T47D (cell line): Measurements from ENCODE around the gene SH3BP5L.

Experiments
- DNase-seq, 2 experiments: peaks; one replicate each; pipeline versions ENCODE4 v3.0.0 to v3.0.0-alpha.2; 2011 to 2012; ENCODE audit warnings: low read depth in 1 of 2, low spot score in 1 of 2
- JUND ChIP-seq: IDR thresholded peaks from 2 replicates; pipeline ENCODE4 v1.6.1; 2012; ENCODE audit warnings: low read depth
- in situ Hi-C: cut with HindIII; loops from 2 replicates; pipeline ENCODE4 v1.10.0; 2016; ENCODE audit warnings: low sequenced_read_pairs, low pct_unique_long_range_greater_than_20kb

SH3BP5L gene

DNA sequence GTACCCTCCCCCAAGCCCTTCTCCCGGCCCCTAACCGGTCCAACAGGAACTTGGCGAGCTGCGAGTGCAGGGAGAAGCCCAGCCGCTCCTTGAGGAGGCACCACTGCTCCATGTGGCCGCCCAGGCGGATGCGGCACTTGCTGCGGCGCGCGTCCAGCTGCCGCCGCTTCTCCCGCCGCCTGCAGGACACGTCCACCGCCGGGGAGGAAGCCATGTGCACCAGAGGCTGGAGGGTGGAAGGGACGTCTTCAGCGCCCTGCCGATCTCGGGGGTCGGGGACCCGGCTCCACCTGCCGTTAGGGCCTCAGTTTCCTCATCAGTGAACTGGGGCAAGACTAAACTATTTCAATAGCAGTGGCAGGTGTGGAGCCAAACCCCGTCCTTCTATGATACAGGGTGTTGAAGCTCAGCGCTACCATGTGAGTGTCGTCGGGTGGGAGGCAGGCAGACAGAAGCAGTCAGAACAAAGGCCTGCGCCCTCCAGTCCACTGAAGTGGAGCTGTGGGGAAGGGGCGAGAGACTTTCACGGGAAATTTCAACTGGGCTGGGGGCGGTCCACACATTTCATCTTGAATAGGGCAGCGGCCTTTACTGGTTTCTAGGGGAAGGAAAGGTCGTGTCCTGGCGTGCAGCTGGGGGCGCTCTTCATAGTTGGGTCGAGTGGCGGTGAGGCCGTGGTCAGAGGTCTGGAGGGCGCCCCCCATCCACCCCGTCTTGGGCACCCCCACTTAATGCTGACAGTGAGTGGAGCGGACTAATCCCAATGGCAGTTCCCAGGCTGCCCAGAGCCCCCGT is 32.6 kb upstream of the SH3BP5L start:
- in situ Hi-C loops, result no loop called here
- peak; percentile 66 to 90 for DNase-seq
- TF ChIP-seq JUND, result no peak

DNA sequence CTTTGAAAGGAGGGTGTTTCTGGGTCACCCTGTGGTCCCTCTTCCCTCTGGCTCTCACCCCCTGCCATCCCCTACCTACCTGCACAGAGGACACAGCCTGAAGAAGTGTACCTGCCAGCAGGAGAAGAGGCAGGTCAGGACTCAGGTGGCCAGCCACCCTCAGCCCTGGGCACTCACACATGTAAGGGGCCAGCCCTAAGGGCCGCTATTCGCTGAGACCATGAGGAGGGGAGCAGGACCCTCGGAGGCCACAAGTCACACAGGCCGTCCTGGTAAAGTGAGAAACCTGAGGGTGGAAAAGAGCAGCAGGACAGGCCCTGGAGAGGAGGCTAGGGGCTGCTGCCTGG is 32.0 kb upstream of the SH3BP5L start:
- no peak for DNase-seq
- in situ Hi-C loops, result no loop called here
- no peak for TF ChIP-seq JUND

DNA sequence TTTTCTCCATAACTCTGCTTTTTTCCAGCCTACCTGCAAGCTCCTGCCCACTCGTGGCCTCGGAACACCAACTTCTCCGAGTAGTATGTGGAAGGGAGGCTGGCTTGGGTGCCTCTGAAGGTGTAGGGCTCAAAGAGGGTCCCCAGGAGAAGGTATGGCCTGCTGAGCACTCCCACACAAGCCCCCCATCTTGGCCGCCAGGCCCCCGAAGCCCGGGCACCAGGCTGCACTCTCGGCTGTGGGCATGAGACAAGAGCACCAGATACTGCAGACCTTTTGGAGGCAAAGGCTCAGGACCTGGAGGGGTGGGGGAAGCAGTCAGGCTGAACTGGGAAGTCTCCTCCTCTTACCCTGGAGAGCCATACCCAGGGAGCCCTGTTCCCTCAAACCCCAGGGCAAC is 31.5 kb upstream of the SH3BP5L start:
- in situ Hi-C loops, result no loop called here
- DNase-seq, result no peak
- no peak for TF ChIP-seq JUND

DNA sequence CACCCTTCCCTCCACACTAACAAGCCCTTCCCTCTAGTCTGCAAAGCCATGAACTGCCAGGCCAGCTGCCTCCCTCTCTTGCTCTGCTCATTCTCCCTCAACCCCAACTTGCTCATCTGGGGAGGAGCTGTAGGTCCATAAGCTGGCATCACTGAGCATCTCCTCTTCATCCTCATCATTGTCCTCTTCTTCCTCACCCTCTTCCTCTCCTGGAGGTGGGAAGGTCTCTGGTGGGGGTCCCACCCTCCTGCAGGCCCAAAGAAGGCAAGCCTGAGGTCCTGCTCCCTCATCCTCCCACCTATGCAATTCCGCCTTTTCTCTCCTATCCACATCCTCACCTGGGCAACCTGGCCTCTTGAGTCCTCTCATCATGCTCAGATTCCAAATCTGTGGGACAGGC is 30.5 kb upstream of the SH3BP5L start:
- in situ Hi-C loops, result no loop called here
- no peak for DNase-seq
- TF ChIP-seq JUND, result no peak

DNA sequence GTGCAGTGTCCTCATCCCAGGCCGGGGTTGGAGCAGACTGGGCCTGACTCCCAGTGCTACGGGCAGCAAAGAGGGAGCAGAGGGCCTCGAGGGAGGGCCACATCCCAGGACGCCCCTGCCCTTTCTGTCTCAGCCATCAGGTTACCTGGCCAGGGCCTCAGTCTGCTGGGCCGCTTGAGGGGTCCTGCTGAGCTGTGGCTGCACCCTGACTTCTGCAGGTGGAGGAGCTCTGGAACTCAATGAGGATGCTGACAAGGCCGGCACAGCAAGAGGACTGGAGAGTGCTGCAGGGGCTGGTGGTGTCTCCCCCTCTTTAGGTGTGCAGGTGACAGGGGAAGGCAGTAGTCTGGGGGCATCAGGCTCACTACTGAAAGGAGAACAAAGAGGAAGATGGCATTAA is 29.9 kb upstream of the SH3BP5L start:
- in situ Hi-C loops, result no loop called here
- DNase-seq, result no peak
- no peak for TF ChIP-seq JUND

DNA sequence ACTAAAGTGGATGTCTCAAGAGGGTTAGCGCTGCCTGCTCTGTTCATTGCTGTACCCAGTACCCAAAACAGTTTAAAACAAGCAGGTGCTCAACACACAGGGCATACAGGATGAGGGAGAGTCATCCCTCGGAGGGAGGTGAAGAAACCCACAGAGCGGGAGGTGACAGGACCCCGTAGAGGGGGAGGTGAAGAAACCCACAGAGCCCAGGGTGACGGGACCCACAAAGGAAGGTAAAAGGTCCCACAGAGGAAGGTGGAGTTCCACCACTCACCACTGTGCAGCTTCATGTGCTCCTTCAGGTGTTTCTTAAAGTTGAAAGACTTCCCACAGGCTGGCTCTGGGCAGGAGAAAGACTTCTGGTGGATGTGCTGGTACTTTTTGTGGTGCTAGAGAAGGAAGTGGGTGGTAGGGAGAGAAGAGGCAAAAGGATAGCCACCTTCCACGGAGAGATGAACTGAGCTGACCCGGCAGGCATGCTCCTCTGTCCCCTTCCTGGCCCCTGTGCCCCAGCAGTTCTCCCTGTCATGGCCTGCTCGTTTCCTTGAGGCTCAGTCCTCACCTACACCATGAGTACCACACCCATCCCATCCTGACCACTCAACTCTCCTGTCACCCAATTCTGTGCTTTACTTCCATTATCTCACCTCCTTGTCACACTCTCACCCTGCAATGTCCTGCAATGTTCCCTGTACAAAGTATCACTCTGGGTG is 28.1 kb upstream of the SH3BP5L start:
- no peak for TF ChIP-seq JUND
- DNase-seq, result no peak
- in situ Hi-C loops, result no loop called here

DNA sequence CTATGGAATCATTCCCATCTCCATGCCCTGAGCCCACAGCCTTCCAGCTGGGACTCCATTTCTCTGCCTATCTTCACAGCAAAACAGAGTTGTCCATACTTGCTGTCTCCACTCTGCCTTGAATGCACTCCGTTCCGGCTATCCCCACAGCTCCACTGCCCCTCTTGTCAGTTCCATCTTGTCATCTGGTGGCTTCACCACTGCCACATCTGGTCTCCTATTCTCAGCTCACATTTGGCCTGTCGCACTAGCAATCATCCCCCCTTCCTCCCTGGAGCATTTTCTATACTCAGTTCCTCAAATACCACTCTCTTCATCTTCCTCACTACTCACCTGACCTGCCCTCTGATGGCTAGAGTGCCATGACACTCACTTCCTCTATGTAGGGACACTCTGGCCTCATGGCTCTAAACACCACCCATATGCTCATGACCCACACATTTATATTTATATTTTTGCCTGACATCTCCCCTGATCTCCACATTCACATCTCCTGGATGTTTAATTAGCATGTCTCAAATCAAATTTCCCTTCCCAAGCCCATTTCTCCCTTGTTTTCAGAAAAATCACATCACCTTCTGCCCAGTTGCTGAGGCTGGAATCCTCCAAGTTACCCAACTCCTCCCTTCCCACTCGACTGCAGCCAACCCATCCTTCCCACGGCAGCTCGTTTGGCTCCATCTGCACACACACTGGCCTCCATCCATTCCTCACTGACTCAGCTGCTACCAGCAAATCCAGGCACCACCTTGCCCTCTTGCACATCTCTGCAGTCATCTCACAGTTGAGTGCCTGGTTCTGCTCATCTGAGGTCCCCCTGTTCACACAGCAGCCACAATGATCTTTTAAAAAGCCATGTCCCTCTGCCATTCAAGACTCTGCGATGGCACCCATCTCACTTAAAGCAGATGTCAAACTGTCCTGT is 27.0 kb upstream of the SH3BP5L start:
- TF ChIP-seq JUND, result no peak
- in situ Hi-C loops, result no loop called here
- DNase-seq, result no peak

DNA sequence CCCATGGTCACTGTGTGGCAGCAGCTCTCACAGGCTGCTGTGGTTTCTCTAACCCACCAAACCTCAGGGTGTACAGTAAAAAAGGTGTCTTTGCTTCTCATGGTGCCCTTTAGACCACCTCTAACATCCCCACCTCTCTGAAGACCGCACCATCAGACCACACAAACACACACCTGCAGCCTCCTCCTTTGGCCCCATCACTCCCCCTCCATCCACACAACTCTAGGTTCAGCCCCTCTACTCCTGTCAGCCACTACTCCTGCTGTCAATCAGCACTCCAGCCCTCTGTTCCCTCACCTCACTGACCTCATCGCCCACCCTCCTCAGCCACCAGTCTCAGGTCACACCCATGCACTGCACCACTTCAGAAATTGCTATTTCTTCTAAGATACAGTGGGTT is 25.7 kb upstream of the SH3BP5L start:
- in situ Hi-C loops, result no loop called here
- DNase-seq, result no peak
- no peak for TF ChIP-seq JUND

DNA sequence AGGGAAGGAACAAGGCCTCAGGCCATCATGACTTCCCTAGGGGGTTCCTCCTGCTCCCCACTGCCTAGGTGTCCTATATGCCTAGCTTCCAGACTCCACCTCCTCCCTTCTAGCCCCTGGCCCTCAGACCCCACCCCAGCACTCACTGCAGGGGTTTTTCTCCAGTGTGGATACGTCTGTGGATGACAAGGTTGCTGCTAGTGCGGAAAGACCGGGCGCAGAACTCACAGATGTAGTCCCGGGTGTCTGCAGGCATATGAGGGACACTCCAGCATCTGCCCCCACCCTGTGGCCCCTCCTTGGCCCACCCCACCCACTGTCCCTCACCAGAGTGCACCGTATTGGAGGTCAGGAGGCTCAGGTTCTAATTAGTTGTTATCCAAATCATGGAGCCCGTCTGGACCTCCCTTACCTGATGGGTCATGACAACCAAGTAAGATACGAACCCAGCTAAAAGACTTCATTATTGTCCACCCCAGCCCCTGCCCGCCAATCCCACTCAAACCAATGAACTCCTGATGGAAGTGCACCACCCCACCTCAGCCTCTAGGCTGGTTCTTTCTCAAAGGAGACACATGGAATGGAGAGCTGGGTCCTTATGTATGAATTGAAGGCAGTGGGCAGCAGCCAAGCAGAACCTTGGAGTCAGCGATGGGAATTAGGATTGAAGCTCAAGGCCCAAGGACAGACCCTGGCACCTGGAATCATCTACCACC is 25.0 kb upstream of the SH3BP5L start:
- DNase-seq, result no peak
- in situ Hi-C loops, result no loop called here

DNA sequence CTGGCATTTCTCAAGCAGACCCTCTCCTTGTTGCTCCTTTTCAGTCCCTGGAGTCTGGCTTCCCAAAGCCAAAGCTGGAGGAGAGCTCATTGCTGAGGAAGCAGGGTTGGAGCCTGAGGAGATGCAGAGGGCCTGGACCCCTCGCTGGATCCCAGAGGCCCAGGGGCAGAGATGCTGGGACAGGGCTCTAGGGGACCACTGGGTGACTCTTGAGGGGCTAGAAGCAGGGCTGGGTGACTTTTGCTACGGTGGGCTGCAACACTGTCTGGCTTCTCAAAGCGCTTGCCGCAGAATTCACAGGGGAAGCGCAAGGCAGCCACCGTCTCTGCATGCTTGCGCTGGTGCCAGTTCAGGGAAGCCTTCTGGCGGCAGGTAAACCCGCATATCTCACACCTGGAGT is 24.4 kb upstream of the SH3BP5L start:
- no peak for DNase-seq
- TF ChIP-seq JUND, result no peak
- in situ Hi-C loops, result no loop called here

More for the DNA sequence above, 25.0 kb upstream of the SH3BP5L start:
- TF ChIP-seq JUND, result no peak

DNA sequence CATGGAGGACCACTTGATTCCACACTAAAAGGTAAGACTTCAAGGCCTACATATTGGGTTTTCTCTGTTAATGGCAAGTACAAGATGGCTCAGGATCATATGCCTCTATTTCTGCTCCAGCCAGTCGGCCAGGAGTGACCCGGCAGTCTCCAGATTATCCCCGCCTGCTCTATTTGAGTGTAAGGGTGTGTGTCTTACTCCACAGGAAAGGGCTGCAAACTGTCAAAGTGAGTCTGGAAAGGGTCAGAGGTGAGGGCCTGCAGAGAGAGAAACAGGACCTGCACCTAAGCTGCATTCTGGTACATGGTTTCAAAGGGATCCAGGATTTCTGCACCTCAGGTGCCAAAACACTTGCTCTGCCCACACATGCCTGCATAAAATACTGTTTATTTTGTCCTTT is 23.9 kb upstream of the SH3BP5L start:
- TF ChIP-seq JUND, result no peak
- DNase-seq, result no peak
- in situ Hi-C loops, result no loop called here

DNA sequence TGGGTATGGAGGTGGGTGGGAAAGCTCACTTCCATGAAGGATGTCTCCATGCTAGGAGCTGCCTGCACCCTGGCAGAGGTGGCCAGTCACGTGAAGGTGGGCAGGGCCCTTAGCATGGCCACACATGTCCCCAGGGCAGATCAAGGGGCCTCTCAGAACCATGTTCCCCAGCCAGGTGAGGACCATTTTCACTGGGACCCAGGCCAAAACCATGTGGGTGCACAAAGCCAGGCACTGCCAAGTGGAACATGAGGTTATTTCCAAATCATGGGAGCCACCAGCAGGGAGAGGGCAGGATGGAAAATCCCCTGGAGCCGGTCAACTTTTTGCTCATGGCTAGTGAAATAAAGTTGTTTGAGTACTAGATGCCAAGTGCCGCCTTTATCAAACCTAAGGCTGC is 23.4 kb upstream of the SH3BP5L start:
- in situ Hi-C loops, result no loop called here
- DNase-seq, result no peak
- TF ChIP-seq JUND, result no peak
